Subcutaneous adipose tissue (tissue), 4 donors: ENCODE results near the gene TULP4. TPM values are rescaled to one million over a fixed set of nuclear protein-coding genes. Genes with fewer than 3 reads are reported as not detected.

Experiments
- CTCF ChIP-seq: fragments of 450-650 bp; IDR thresholded peaks from one replicate; pipeline ENCODE4 v1.5.1; 2016; ENCODE audit warnings: low read depth, mild to moderate bottlenecking, control low read depth, antibody characterized with exemption, moderate library complexity
- total RNA-seq, 4 donors: library from RNA; depleted of rRNA; stranded (reverse); fragments of >200 nt; gene quantifications; one replicate each; pipeline ENCODE4 v1.1.0, GENCODE V29; 2016

TULP4 gene
- total RNA-seq, 4 donors from 2014 or later, result 83.6 to 170 (median 123) TPM

GRCh38 chr6:158507174-158507573 lies 194.9 kb downstream of the TULP4 start:
- TF ChIP-seq CTCF, result no peak

GRCh38 chr6:158508450-158508849 lies 196.2 kb downstream of the TULP4 start:
- TF ChIP-seq CTCF, result no peak

GRCh38 chr6:158509465-158509864 lies 197.2 kb downstream of the TULP4 start:
- TF ChIP-seq CTCF, result no peak

DNA sequence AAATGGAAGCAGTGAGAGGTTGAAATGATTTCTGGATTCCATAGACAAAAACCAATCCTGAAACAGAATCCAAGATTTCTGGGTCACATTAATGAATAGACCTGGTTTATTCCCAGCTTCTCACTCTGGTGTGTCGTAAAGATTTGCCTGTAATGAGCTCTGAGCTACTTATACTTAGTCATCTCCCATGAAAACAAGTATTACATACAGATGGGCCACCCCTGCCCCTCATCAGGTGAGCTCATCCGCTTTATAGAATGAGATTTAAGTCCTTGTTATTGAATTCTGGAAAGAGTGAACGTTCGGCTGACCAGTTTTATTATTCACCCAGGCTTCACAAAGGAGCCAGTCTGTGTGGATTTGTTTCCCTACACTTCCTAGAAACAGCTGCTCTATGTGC lies 200.5 kb downstream of the TULP4 start:
- no peak for TF ChIP-seq CTCF

GRCh38 chr6:158514176-158514575 lies 201.9 kb downstream of the TULP4 start:
- TF ChIP-seq CTCF, result no peak

GRCh38 chr6:158514991-158515390 lies 202.7 kb downstream of the TULP4 start:
- TF ChIP-seq CTCF, result no peak

GRCh38 chr6:158516098-158516497 lies 203.8 kb downstream of the TULP4 start:
- no peak for TF ChIP-seq CTCF
